HG03097 (cell line): Measurements from ENCODE around the gene NSMCE3.

Experiments
- ATAC-seq: cut with Tn5 transposase; IDR thresholded peaks from one replicate; pipeline ENCODE4 v1.9.1; 2021; ENCODE audit not compliant: unreplicated experiment, low FRiP score

Gene NSMCE3

DNA sequence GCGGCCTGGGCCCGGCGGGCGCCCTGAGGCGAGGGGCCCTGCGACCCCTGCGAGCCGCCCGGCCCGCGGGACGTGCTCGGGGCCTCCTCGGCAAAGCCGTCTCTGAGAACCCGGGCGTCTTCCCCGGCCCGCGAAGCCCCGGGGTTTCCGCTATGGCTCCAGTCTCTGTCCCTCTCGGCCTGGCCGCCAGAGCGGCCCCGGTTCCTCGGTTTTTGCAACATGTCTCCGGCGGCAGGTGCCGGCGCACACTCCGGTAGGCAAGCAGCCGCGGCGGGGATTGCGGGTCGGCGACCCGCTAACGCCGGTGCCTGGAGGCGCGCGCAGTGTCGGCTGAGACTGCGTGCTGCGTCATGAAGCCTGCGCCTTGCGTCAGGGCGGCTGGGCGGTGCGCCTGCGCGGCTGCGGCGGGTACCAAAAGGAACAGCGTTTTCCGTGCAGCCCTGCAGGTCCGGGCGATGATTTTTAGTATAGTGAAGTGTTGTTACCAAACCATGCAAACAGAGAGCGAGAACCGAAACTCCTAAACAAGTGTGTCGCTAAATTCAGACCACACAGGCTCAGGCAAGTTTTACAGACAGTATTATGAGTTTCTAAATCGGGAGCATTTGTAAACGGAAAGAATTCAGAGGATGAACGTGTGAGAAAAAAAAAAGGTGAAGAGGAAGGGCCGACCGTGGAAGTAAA, at the start of gene NSMCE3:
NSMCE3 (minus strand) TSS at position 338 of the 684 bp plus-strand sequence; CDS start at position 221, 117 bp downstream.
- ATAC-seq = peak; percentile 91

DNA sequence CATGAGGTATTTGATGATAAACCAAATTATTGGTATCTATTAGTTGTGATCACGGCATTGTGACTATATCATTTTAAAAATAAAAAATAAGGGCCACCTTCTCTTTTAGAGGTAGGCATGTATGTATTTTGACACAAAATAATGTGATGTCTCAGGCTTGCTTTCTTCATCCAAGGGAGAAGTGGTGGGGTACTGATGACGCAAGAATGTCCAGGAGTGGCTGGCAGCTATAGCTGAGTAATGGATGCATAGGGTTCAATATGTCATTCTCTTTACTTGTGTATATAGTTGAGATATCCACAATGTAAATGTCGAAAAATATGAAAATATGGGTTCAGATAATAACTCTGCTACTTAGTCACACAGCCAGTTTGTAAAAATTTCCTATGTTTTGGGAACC, 46.8 kb upstream of the NSMCE3 start:
- ATAC-seq = no peak

DNA sequence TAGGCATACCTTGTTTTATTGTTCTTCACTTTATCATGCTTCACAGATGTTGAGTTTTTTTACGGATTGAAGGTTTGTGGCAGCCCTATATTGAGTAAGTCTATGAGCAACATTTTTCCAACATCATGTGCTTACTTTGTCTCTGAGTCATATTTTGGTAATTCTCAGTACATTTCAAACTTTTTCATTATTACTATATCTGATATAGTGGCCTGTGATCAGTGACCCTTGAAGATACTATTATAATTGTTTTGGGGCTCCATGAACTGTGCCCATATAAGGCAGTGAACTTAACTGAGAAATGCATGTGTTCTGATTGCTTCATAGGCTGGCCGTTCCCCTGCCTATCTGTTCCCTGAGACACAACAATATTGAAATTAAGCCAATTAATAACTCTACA, 42.8 kb upstream of the NSMCE3 start:
- ATAC-seq = no peak

DNA sequence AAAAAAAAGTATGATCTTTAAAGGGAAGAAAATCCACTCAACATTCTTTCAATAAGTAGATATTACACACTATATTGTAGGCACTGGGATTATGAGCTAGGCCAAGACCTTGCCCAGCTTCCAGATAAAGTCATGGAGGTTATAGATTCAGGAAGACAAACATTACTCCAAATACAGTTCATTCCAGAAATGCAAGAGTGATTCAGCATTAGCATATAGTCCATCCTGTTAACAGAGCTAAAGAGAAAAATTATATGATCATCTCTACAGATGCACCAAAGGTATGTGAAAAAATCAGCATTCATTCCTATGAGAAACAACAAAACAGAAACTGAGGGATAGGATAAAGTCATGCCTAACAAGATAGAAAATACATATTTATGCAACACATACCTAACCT, 42.1 kb upstream of the NSMCE3 start:
- no peak for ATAC-seq

DNA sequence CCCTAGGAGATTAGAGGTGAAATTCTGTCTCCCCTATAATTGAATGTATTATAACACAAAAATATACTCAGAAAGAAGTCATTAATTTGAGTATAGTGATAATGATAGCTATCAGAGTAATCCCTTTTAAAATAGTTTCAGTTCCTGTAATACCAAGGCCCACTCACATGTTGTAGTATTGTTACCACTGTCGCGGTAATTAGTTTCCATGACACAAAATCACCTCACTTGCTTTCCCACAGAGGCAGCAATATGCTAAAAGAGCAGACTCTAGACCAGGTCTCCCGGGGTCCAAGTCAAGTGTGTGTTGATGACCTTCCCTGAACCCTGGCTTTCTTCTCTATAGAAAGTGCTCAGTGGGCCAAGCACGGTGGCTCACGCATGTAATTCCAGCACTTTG, 39.5 kb upstream of the NSMCE3 start:
- no peak for ATAC-seq

DNA sequence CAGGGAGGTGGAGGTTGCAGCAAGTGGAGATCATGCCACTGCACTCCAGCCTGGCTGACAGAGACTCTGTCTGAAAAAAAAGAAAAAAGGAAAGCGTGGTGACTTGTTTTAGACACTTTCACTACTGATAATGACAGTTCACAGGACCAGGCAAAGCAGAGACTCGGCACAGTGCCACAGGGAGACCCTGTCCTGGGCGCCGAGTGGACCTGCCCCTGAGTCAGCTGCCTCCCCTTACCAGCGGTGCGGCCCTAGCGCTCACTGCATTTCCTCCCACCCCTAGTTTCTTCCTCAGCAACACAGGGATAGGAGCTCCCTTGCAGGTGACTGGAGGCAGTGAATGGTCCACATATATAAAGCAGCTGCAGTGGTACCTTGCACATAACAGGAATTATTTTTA, 38.7 kb upstream of the NSMCE3 start:
- no peak for ATAC-seq

DNA sequence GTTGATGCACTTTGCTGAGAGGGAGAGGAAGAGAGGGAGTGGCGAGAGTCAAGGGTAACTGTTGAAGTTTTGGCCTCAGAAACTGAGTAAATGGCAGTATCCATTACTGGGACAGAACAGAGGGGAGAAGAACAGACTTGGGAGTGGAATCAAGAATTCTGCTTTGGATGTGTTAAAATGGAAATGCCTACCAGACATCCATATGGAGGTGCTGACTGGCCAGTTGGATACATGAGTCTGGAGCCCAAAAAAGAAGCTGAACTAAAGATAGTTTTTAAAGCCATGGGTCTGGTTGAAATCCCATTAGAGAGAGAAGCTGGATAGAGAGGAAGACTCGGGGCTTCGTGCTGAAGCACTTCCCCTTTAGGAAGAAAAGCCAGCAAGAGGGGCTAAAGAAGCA, 35.9 kb upstream of the NSMCE3 start:
- ATAC-seq = no peak

DNA sequence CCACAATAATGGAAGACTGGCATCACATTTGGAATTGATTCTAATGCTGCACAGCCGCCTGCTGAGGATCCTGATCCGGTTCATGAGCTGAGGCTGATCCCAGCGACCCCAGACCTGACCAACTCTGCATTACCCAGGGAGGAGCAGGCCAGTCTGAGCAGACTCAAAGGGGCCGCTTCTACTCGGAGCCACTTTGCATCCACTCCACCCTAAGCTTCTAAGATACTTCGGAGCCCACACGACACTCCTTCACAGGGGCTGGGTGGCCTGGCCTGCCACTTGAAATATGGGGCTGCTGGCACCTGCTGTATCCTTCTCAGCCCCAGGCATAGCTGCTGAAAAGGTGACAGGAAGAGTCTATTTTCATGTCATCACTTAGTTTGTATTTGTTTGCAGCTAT, 33.2 kb upstream of the NSMCE3 start:
- ATAC-seq = no peak

DNA sequence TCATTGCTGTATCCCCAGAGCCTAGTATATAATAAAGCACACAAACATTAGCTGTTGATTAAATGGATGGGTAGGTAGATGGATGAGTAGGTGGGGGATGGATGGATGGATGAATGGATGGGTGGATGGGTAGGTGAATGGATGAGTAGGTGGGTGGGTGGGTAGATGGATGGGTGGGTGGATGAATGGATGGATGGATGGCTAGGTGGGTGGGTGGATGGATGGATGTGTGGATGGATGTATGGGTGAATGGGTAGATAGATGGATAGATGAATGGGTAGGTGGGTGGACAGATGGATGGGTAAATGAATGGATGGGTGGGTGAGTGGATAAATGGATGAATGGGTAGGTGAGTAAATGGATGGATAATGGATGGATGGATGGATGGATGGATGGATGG, 30.2 kb upstream of the NSMCE3 start:
- ATAC-seq = no peak

DNA sequence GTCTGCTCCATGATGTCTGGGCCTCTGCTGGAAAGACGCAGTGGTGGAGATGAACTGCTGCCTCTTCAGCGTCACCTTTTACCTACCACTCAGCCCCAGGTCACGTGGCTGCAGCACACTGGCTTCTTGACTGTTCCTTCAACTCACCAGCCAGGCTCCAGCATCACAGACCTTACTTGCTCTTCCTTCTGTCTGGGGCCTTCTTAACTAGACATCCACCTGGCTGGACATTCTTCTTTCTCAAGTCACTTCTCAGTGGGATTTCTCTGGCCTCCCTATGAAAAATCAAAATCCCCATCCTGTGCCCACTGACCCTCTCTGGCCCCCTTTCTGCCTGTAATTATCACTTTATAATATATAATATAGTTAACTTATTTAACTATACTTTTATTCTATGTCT, 29.7 kb upstream of the NSMCE3 start:
- no peak for ATAC-seq

DNA sequence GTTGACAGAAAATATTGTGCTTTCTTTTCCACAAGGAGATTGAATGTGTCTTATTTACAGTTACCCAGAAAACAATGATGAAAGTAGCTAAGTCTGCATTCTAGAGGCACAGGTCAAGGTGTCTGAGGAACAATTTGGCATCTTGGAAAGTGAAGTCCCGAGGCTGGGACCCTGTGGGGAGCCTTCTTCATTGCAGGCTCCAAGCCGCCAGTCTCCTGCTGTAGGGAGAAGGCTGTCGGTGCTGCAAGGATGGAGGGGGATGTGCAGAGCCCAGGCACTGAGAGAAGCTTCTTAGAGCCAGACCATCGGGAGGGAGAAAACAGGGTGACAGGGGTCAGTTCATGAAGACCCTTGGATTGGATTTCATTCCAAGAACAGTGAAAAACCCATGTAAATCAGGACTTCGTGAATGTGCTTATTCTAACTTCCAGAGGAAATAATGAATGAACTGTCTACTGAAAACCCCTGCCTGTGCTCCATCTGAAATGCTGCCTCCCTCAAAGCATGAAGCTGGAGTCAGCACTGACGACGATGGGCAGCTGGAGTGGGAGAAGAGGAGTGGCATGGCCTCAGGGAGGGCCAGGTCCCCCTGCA, 25.2 kb upstream of the NSMCE3 start:
- ATAC-seq = no peak

DNA sequence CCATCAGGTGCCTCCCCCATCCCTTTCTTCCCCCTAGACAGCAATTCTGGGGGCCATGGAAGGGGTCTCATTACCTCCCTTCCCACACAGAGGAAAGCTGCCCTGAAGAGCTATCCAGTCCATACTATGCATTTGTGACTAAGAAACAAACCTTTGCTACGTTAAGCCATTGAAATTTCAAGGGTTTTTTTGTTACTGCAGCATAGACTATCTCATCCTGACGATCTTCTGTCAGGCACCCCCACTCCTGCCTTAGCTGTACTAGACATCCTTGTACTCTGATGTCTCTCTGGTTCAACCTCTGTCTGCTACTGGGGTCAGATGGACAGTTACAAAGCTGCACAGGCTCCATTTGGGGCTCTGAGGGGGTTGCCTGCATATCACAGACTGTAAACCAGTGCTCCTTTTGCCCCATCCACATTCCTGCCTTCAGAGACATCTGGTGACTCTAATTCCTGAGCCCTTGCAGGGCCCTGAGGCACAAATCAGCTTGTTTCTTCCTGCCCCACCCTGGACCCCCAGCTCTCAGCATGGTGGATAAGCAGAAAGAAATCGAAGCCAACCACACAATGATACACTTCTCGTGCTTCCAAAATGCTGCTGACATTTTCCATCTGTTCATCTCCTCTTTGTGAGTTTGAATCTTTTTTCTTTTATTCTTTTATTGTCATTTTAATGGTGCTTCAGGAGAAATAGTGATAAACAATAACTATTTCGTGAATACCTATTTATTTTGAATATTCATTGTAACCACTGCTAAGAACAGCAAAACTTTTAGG, 21.6 kb upstream of the NSMCE3 start:
- ATAC-seq = no peak

DNA sequence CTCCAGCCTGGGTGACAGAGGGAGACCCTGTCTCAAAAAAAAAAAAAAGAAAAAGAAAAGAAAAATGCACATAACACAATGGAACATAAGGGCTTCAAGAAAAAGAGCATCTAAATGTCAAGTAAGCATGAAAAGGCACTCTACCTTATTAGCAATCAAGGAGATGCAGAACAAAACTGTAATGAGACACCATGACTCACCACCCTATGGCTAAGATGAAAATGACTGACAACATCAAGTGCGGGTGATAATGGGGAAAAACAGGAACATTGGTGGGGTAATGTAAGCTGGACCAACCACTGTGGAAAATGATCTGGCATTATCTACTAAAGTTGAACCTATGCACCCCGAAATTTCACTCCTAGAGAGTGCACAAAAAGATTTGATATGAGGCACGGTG, 19.6 kb upstream of the NSMCE3 start:
- ATAC-seq = no peak

DNA sequence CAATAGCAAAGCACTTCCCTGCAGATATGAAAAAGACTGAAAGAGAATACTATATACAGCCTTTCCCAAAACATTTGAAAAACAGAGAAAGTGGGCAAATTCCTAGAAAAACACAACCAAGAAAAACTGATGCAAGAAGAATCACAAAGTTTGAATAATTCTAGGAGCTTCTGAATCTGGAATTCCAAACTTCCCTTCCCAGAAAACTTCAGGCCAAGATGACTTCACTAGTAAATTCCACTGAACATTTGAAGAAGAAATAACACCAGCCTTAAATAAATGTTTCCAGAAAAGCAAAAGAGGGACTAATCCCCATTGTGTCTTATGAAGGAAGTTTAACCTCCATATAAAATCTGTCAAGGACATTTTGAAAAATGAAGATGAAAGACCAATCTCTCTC, 15.8 kb upstream of the NSMCE3 start:
- no peak for ATAC-seq

DNA sequence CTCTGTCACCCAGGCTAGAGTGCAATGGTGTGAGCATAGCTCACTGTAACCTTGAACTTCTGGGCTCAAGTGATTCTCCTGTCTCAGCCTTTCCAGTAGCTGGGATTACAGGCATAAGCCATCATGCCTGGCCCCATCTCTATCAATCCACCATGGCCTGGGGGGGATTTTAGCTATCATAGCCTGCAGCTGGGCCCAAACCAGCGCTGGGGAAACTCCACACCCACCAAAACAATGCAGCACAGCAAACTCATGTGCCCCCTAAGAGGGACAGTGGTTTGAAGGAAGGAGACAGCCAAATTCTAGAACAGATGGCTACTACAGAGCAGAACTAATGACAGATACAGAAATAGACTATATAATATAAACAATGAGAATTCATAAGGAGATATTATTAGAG, 13.8 kb upstream of the NSMCE3 start:
- no peak for ATAC-seq

DNA sequence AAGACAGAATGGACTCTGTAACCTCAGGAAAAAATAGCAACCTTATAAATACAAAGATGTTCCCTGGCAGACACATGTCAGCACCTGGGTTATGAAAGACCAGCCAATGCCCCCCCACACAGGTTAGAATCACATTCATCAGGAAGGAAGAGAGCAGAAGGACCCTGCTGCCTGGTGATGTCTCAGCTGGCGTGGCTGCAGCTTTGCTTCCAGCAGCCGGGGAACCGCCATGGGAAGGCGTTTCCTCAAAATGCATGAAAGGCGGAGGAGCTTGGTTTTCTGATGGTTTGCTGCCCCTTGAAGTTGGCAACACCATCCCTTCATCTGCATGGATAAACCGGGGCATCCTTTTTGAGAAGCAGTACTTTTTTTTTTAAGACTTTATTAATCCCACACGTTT, 10.9 kb upstream of the NSMCE3 start:
- ATAC-seq = no peak

DNA sequence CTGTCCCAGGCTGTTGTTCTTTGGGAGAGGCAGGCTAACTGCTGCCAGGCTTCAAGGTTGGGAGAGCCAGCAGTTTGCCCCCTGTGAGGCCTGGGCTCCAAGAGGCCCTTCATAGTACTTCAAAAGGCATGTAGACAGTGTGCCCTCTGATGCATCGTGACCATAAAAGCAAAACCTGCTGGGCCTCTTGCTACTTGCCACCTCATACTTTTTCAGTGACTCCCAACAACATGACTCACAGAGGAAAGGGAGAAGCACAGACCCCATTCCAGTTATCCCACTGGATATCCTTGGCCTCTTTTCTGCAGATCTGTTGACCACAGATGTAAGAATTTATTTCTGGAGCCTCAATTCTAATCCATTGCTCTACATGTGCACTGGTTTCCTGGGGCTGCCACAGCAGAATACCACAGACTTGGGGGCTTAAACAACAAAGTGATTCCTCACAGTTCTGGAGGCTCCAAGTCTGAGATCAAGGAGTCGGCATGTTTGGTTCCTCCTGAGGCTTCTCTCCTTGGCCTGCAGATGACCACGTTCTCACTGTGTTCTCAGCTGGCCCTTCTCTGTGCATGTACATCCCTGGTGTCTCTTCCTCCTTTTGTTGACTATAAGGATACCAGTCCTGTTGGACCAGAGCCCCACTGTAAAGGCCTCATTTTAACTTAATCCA, 8.9 kb upstream of the NSMCE3 start:
- ATAC-seq = no peak

DNA sequence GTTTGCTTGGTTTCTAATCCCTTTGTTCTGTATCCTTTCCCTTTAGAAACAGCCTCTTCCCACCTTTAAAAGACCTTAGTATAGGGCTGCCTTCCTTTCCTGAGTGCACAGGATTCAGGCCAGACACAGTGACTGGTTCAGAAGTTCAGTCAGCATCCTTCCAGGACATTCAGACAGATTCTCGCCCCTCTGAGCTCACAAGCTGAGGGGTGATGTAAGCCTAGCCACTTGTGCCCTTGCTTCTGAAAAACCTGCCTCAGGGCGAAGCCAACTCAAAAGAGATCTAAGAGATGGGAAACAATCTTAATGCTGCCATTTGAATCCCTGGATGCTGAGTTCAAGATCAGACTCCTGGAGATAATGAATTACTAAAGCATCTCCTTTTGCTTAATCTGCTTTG, 6.7 kb upstream of the NSMCE3 start:
- no peak for ATAC-seq

DNA sequence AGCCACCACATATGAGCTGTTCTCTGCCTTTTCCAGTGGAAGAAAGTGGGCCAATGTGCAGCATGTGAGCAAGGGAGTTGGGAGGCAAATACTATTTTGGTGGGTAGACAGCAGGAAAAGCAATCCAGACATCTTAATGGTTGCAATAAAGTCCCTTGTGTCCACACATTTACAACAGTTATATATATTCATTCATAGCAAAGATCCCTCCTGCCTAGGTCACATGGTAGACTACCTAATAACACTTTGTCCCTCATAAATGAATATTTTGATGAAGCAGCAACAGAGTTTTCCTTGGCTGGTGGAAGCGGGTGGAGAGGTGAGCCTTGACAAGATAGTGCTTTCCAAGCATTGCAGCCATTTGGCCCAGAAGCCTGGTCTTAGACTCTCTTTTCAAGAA, 6.2 kb upstream of the NSMCE3 start:
- ATAC-seq = no peak

DNA sequence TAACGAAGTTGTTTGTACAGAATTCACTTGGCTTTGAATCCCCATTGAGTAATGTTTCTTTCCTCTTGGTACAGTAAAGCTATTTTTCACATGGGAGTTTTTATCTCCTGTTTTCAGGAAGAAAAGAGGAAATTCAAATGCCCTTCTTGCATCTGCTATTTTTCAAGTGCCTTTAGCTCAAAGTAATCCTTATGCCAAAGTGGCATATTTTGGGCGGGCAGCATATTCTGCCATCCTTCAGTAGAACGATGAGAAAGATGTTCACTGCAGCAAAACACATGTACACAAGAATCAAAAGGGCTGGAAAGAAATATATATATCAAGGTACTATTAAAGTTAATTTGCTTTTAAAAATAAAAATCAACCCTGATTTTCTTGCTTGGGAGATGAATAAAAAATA, 5.3 kb upstream of the NSMCE3 start:
- ATAC-seq = no peak

DNA sequence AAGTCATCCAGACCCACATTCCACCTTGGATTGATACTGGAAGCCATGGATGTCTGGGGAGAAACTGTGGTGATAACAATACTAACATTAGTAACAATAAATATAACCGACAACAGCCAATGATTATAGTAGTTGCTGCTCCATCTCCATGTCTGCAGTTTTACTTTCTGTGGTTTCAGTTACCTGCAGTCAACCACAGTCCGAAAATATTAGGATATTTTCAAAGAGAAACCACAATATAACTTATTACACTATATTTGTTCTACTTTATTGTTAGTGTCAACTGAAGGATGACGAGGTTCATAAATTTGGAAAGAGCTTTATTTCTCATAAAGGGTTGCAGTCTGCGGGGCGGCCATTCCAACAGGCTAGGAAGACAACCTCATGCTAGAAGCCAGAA, 2.6 kb upstream of the NSMCE3 start:
- ATAC-seq = no peak
